Activated naive CD8-positive, alpha-beta T cell treated with anti-CD3 and anti-CD28 coated beads, Interleukin-2, amount 50 U/mL, for 24 hours (primary cell): ENCODE data around the gene CTSZ.

ENCODE experiments used
- ATAC-seq: fragments of 150-1000 bp; cut with Tn5 transposase; one replicate; pipeline ENCODE4 v1.10.0; 2021
- DNase-seq: peaks from one replicate; pipeline ENCODE4 v3.0.0; 2021
- H3K27ac Mint-ChIP-seq: one replicate; pipeline ENCODE4 v1.8.0; 2021; ENCODE audit warnings: mild to moderate bottlenecking, mixed read lengths
- H3K27me3 Mint-ChIP-seq: one replicate; pipeline ENCODE4 v1.8.0; 2021; ENCODE audit warnings: mixed read lengths
- H3K36me3 Mint-ChIP-seq: one replicate; pipeline ENCODE4 v1.8.0; 2021; ENCODE audit warnings: low read depth, mixed read lengths
- H3K4me1 Mint-ChIP-seq: one replicate; pipeline ENCODE4 v1.8.0; 2021; ENCODE audit warnings: mixed read lengths
- H3K4me3 Mint-ChIP-seq: one replicate; pipeline ENCODE4 v1.8.0; 2021; ENCODE audit warnings: mild to moderate bottlenecking, moderate library complexity, mixed read lengths
- H3K9me3 Mint-ChIP-seq: one replicate; pipeline ENCODE4 v1.8.0; 2021; ENCODE audit warnings: mixed read lengths

CTSZ gene

DNA sequence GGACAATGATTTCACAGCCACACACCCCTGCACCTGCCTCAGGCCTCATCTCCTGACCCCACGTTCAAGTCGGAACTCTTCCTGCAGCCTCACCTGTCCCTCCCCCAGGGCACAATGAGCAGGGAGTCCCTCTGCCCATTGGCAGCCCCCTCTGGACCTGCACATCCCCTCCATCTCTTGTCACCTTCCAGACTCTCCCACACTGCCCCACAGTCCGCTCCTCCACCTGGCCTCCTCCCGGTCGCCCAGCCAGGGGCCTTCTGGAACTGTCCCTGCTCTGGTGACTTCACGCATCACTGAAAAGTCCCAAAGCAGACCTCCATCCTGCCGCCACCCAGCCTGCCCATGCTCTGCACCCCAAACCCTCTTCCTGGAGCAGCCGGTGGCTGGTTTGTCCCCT, 4.7 kb downstream of the CTSZ start:
- H3K9me3 Mint-ChIP-seq = no peaks in the 10 kb centered on the region
- peaks cover 13% of the 10 kb centered on the region for H3K36me3 Mint-ChIP-seq
- ATAC-seq = no peak
- no peak for DNase-seq
- no peak overlapping the region for H3K27ac Mint-ChIP-seq
- H3K4me1 Mint-ChIP-seq = peaks cover 28% of the 10 kb centered on the region
- no peaks in the 10 kb centered on the region for H3K27me3 Mint-ChIP-seq
- no peak overlapping the region for H3K4me3 Mint-ChIP-seq

DNA sequence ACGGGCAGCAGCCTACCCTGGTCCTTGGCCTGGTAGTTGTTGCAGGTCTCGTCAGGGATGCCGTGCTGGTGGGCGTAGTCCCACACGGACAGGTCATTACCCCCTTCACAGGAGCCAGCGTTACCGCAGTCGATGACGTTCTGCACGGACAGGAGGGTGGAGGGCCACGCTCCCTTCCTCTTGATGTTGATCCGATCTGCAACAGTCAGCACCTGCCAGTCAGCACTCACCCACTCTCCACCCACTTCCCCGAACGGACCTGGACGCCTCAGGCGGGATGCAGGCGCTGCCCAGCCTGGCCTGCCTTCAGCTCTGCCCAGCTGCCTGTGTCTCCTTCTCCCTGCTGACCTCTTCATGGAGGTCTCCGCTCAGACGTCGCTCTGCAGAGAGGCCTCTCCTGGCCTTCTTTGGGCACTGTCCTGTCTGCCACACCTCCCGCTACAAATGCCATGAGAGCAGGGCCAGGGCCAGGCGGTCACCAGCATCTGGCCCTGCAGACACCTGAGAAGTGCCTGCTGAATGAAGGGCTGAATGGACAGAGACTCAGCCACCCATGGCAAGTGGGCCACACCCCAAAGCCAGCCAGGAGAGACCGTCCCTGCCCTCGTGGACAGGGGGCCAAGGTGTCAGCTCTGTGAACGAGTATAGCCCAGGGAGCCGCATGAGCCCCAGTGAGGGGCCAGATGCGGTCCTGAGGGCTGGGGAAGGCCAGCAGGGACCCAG, 5.4 kb downstream of the CTSZ start:
- no peaks in the 10 kb centered on the region for H3K27me3 Mint-ChIP-seq
- H3K4me1 Mint-ChIP-seq = peaks cover 28% of the 10 kb centered on the region
- H3K36me3 Mint-ChIP-seq = peaks cover 17% of the 10 kb centered on the region
- DNase-seq = no peak
- H3K4me3 Mint-ChIP-seq = no peak overlapping the region
- ATAC-seq = no peak
- no peaks in the 10 kb centered on the region for H3K9me3 Mint-ChIP-seq
- H3K27ac Mint-ChIP-seq = no peak overlapping the region

DNA sequence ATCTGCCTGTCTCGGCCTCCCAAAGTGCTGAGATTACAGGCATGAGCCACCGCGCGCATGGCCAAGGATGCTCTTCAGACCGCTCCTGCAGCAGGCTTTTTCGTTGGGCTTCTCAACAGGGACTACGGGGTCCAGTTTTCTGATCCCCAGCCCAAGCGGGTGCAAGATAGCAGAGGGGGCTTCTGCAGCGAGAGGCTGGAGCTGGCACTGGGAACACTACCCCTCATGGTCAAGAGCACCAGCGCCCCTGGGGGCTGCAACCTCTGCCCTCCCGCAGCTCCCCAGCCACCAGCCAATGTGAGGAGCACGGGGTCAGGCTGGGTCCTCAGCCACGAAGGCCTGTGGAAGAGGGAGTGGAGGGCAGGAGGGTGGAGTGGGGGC, 6.0 kb downstream of the CTSZ start:
- Mint-ChIP-seq H3K9me3 (no peaks in the 10 kb centered on the region), H3K4me1 (peaks cover 28% of the 10 kb centered on the region), H3K27ac (no peak overlapping the region)

DNA sequence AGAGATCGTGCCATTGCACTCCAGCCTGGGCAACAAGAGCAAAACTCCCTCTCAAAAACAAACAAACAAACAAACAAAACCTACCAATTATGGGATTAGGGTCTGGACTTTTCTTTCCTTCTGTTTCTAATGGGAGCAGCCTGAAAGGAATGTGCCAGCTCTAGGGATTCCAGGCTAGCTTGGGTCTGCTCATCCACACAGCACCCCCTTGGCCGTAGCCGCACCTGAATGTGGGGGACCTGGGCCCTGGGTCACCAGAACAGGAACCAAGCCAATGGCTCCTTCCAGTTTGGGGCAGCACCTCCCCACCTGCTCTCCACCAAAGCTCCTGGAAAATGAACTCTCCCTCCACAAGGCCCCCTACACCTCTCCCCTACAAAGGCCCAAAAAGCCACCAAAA, 6.7 kb downstream of the CTSZ start:
- no peak for DNase-seq
- Mint-ChIP-seq H3K4me3 (no peak overlapping the region), H3K9me3 (no peaks in the 10 kb centered on the region), H3K27ac (no peak overlapping the region), H3K36me3 (peaks cover 29% of the 10 kb centered on the region), H3K27me3 (no peaks in the 10 kb centered on the region), H3K4me1 (peaks cover 23% of the 10 kb centered on the region)
- ATAC-seq = no peak

More for the DNA sequence above, 6.0 kb downstream of the CTSZ start:
- peaks cover 21% of the 10 kb centered on the region for H3K36me3 Mint-ChIP-seq
- no peak overlapping the region for H3K4me3 Mint-ChIP-seq
- ATAC-seq (no peak), DNase-seq (no peak)
- H3K27me3 Mint-ChIP-seq = no peaks in the 10 kb centered on the region

DNA sequence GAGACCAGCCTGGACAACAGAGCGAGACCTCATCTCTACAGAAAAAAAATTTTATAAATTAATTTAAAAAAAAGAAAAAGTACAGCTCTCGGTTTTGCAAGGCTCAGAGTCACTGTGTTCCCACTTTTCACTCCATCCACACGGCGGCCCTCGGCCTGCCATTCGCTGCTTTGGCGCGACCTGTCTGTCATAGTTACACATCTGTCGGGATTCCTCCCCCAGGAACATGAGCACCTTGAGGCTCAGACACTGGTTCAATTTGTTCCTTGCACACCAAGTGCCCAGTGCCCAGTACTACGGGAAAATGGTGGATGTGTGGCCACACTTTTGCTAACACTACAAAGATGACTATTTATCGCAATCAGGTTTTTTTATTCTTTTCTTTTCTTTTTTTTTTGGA, 8.4 kb downstream of the CTSZ start:
- Mint-ChIP-seq H3K4me1 (peaks cover 6% of the 10 kb centered on the region), H3K27ac (no peak overlapping the region), H3K27me3 (no peaks in the 10 kb centered on the region), H3K9me3 (no peaks in the 10 kb centered on the region), H3K4me3 (no peak overlapping the region), H3K36me3 (peaks cover 35% of the 10 kb centered on the region)
- ATAC-seq (no peak), DNase-seq (no peak)

DNA sequence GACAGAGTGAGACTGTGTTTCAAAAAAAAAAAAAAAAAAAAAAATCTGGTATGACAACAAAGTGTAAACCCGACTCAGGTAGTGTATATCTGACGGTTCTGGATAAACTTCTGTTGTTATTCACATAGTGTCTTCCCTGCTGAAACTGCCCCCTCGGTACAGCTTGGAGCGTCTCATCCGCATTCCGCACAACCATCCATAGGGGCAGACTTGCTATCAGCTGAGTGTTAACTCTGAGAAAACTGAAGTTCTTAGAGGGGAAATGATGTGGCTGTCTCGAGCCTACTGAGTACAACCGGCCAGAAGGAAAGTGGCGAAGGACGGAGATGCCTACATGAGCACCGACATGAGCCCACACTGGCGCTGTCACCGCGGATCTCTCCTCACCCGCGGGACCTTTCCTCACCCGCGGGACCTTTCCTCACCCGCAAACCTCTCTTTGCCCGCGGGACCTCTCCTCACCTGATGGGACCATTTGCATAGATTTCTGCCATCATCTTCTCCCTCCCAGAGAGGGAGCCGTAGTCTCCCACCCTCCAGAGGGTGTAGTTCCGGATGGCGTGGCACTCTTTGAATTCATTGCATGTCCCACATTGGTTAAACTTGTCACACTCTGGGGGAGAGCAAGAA, 9.8 kb downstream of the CTSZ start:
- H3K9me3 Mint-ChIP-seq = no peaks in the 10 kb centered on the region
- no peaks in the 10 kb centered on the region for H3K27me3 Mint-ChIP-seq
- peak overlapping the region; percentile 49 for H3K27ac Mint-ChIP-seq
- H3K4me1 Mint-ChIP-seq = no peaks in the 10 kb centered on the region
- peaks cover 45% of the 10 kb centered on the region for H3K36me3 Mint-ChIP-seq
- ATAC-seq = no peak
- DNase-seq = no peak
- H3K4me3 Mint-ChIP-seq = no peak overlapping the region

DNA sequence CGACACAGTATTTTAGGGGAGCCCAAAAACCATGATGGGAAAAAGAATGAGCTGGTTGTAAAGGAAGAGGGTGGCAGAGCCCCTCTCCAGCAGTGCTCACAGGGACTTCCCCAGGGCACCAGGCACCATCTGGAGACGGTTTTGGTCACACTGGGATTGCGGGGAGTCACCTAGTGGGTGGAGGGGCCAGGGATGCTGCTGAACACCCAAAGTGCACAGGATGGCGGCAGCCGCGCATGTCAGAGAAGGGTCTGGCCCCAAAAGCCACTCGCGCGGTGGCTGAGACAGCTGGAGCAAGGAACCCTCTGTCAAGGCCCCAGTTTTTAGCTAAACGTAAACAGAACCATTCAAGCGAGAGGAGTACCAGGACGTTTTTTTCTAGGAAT, 10.8 kb downstream of the CTSZ start:
- H3K27ac Mint-ChIP-seq = no peak overlapping the region
- no peaks in the 10 kb centered on the region for H3K9me3 Mint-ChIP-seq
- H3K4me3 Mint-ChIP-seq = no peak overlapping the region
- peaks cover 53% of the 10 kb centered on the region for H3K36me3 Mint-ChIP-seq
- DNase-seq (no peak), ATAC-seq (no peak)
- no peaks in the 10 kb centered on the region for H3K4me1 Mint-ChIP-seq
- no peaks in the 10 kb centered on the region for H3K27me3 Mint-ChIP-seq

DNA sequence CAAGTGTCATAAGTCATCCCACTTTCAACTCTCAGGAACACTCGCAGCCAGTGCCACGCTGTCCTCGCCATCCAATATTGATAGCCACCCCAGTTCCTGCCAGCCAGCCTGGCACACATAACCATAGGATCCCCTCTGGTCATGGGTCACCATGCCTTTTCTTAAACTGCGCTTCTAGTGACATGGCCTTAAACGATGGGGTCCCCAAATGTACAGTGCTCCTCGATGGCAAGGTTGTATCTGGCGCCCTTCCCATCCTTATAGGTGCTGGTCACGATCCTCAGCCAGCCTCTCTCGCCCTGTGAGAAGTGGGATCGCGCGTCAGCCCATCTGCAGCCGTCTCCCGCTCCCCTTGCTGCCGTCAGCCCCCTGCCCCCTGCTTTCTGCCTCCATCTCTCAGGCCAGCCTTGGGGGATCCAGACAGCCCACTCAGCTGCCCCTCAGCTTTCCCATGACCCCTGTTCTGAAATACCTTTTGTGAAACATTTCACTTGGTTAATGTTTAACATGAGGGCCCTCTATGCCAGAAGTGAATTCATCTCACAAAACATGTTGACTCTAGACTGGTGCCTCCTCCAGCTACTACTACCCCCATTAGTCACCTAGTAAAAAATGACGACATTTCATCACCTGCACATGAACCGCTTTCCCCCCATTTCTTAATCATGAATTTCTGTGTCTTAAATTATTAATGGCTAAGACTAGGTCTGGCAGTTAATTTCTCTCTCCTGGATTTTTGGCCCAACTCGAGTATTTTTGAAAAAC, 11.4 kb downstream of the CTSZ start:
- Mint-ChIP-seq H3K27ac (peak overlapping the region; percentile 7), H3K4me1 (no peaks in the 10 kb centered on the region), H3K27me3 (no peaks in the 10 kb centered on the region), H3K9me3 (no peaks in the 10 kb centered on the region), H3K36me3 (peaks cover 57% of the 10 kb centered on the region), H3K4me3 (no peak overlapping the region)
- ATAC-seq = no peak
- DNase-seq = no peak

DNA sequence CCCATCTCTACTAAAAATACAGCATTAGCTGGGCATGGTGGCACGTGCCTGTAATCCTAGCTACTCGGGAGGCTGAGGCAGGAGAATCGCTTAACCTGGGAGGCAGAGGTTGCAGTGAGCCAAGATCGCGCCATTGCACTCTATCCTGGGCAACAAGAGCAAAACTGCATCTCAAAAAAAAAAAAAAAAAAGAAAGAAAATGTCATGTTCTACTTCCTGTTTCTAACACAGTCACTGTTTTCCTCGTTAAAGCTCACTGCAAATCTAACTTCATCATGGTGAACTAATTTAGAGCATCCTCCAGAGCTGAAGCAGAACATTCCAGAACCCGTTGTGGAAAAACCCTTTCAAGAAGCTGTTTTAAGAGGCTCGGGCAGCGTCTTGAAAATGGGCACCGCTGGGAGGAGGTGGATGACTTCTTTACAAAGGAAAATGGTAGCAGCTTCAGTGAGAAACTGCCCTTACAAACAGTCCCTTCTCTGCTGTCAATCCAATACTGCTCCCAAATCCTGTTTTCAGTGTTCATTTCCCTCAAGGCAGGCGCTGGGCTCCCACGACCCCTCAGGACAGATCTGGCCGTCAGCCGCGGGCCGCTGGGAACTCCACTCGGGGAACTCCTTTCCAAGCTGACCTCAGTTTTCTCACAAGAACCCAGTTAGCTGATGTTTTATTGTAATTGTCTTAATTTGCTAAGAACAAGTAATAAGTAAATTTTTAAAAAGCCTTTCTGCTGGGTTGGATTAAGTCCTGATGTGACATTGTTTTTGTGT, 12.5 kb downstream of the CTSZ start:
- Mint-ChIP-seq H3K9me3 (no peaks in the 10 kb centered on the region), H3K4me1 (no peaks in the 10 kb centered on the region), H3K27ac (peak overlapping the region; percentile 27), H3K36me3 (peaks cover 62% of the 10 kb centered on the region), H3K4me3 (no peak overlapping the region), H3K27me3 (no peaks in the 10 kb centered on the region)
- no peak for DNase-seq
- no peak for ATAC-seq

DNA sequence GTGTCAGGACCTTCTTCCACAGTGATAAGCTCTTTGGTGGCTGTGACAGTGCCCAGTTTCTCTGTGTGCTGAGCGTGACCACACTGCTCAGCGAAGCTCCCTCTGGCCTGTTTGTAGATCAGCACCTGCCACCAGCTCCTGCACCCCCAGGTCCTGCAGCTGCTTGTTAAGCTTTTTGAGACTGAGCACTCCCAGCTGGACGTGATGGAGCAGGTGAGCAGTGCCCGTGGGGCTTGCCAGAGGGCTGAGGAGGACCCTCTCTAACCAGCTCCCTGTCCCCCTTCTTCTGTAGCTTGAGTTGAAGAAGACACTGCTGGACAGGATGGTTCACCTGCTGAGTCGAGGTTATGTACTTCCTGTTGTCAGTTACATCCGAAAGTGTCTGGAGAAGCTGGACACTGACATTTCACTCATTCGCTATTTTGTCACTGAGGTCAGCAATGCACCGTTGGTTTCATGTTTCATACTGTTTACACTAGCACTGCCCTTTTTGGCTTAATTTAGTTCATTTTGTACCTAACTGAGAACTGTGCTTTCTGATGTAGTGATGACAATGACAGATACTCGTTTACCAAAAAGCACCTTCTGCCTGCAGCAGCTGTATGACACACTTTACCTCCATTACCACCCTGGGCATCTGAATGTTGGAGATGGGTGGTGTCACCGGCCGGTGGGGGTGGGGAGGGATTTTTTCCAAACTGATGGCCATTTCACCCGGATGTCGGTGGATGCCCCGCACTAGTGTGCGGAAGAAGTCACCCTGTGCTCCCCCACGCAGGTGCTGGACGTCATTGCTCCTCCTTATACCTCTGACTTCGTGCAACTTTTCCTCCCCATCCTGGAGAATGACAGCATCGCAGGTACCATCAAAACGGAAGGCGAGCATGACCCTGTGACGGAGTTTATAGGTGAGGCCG, 13.5 kb downstream of the CTSZ start:
- Mint-ChIP-seq H3K4me3 (no peak overlapping the region), H3K4me1 (no peaks in the 10 kb centered on the region), H3K9me3 (no peaks in the 10 kb centered on the region), H3K27ac (no peak overlapping the region), H3K36me3 (peaks cover 72% of the 10 kb centered on the region), H3K27me3 (no peaks in the 10 kb centered on the region)
- DNase-seq = no peak
- no peak for ATAC-seq

DNA sequence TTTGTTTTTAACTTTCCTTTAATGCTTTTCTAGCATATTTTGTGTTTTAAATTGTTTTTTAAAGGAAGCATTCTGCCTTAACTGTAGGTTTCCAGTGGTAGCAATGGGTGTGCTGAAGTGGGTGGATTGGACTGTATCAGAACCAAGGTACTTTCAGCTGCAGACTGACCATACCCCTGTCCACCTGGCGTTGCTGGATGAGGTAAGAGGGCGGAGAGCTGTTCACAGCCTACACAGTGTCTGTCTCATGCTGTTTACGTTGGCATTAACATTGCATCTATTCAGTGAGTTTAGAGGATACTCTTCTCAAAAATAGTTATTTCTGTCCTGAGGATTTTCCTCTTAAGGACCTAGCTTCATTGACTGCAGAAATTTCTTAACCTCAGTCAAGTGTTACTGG, 14.1 kb downstream of the CTSZ start:
- Mint-ChIP-seq H3K4me1 (no peaks in the 10 kb centered on the region), H3K27ac (no peak overlapping the region), H3K36me3 (peaks cover 75% of the 10 kb centered on the region), H3K27me3 (no peaks in the 10 kb centered on the region), H3K4me3 (no peak overlapping the region), H3K9me3 (no peaks in the 10 kb centered on the region)
- DNase-seq (no peak), ATAC-seq (no peak)

DNA sequence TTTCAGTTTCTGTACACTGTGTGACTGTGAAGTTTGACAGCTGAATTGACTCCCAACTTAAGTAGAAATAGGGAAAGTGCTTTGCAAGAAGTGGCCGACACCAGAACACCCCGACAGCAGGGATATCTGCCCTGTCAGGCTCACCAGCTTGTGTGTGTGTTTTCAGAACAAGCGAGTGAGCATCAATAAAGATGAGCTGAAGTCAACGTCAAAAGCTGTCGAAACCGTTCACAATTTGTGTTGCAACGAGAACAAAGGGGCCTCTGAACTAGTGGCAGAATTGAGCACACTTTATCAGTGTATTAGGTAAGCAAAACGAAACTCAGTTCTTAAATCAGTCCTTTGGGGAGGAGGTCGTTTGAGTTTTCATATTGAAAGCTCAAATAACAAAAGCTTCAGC, 15.3 kb downstream of the CTSZ start:
- no peak overlapping the region for H3K27ac Mint-ChIP-seq
- DNase-seq = no peak

DNA sequence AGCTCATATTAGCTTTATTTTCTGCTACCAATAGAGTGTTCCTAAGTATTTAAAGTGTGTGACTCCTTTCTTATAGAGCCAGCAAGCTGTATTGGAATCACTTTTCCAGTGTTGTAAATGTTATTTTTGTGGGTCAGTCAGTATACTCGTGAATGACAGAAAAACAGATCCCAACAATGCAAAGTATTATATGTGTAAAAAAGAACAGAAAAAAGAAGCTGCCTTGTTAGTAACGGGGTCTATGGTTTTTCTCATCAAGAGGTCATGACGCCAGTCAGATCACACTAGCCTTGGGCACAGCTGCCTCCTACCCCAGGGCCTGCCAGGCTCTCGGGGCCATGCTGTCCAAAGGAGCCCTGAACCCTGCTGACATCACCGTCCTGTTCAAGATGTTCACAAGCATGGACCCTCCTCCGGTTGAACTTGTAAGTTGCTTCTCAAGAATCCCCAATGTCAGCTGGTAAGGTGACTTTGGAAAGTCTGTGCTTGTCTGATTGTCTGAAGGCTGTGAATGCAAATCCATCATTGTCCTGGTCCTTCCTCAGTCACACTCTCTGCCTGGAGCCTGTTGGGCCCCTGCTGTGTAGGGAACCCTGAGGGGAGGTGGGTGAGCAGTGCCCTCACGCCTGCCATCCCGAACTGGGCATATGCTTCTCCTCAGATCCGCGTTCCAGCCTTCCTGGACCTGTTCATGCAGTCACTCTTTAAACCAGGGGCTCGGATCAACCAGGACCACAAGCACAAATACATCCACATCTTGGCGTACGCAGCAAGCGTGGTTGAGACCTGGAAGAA, 16.2 kb downstream of the CTSZ start:
- ATAC-seq = no peak
- no peak overlapping the region for H3K27ac Mint-ChIP-seq
- peaks cover 7% of the 10 kb centered on the region for H3K4me1 Mint-ChIP-seq
- H3K9me3 Mint-ChIP-seq = no peaks in the 10 kb centered on the region
- DNase-seq = no peak
- H3K36me3 Mint-ChIP-seq = peaks cover 75% of the 10 kb centered on the region
- no peaks in the 10 kb centered on the region for H3K27me3 Mint-ChIP-seq
- H3K4me3 Mint-ChIP-seq = no peak overlapping the region

More for the DNA sequence above, 15.3 kb downstream of the CTSZ start:
- no peak for ATAC-seq
- peaks cover 77% of the 10 kb centered on the region for H3K36me3 Mint-ChIP-seq
- no peaks in the 10 kb centered on the region for H3K9me3 Mint-ChIP-seq
- no peak overlapping the region for H3K4me3 Mint-ChIP-seq
- peaks cover 2% of the 10 kb centered on the region for H3K4me1 Mint-ChIP-seq
- no peaks in the 10 kb centered on the region for H3K27me3 Mint-ChIP-seq
